Neuronal stem cell (in vitro differentiated cells): ENCODE measurements around the gene SART1.

ENCODE experiments used
- DNase-seq: peaks from one replicate; pipeline ENCODE4 v3.0.0-alpha.2; 2013; ENCODE audit warnings: low spot score
- H2AFZ ChIP-seq: one replicate; pipeline ENCODE4 v1.6.1; 2013; ENCODE audit warnings: mild to moderate bottlenecking, low read length, inconsistent platforms
- H2AK5ac ChIP-seq: 2 replicates; pipeline ENCODE4 v1.6.1; 2013; ENCODE audit warnings: low read depth, mild to moderate bottlenecking, inconsistent platforms, low read length, moderate library complexity, mixed read lengths
- H2BK120ac ChIP-seq: 2 replicates; pipeline ENCODE4 v1.6.1; 2013; ENCODE audit warnings: low read depth, mild to moderate bottlenecking, inconsistent platforms, low read length, moderate library complexity, mixed read lengths
- H2BK12ac ChIP-seq: one replicate; pipeline ENCODE4 v1.6.1; 2013; ENCODE audit warnings: low read length, inconsistent platforms
- H2BK15ac ChIP-seq: 2 replicates; pipeline ENCODE4 v1.6.1; 2013; ENCODE audit warnings: mild to moderate bottlenecking, low read length, inconsistent platforms, mixed read lengths
- H2BK5ac ChIP-seq: one replicate; pipeline ENCODE4 v1.6.1; 2013; ENCODE audit warnings: inconsistent platforms, mild to moderate bottlenecking, low read length, moderate library complexity
- H3K14ac ChIP-seq: one replicate; pipeline ENCODE4 v1.6.1; 2013; ENCODE audit warnings: low read length, inconsistent platforms
- H3K18ac ChIP-seq: 2 replicates; pipeline ENCODE4 v1.6.1; 2013; ENCODE audit warnings: low read length, inconsistent platforms
- H3K23ac ChIP-seq: 2 replicates; pipeline ENCODE4 v1.6.1; 2013; ENCODE audit warnings: low read depth, mild to moderate bottlenecking, mixed read lengths, low read length, inconsistent platforms; ENCODE audit not compliant: poor library complexity
- H3K27ac ChIP-seq: replicated peaks from 3 replicates; pipeline ENCODE4 v1.5.1; 2013; ENCODE audit warnings: low read length, inconsistent platforms
- H3K27me3 ChIP-seq, 3 experiments: 2 replicates each; pipeline ENCODE4 v1.6.1; 2013; ENCODE audit warnings: low read length in 3 of 3, mild to moderate bottlenecking in 2 of 3, inconsistent platforms in 1 of 3, low read depth in 1 of 3, mixed read lengths in 1 of 3, moderate library complexity in 1 of 3; ENCODE audit not compliant: control insufficient read depth in 3 of 3, insufficient read depth in 3 of 3
- H3K36me3 ChIP-seq, 2 donors: replicated peaks in 1 of 2; 2 replicates each; pipeline ENCODE4 v1.6.1; 2013; ENCODE audit warnings: low read length in 2 of 2; ENCODE audit not compliant: control insufficient read depth in 2 of 2, insufficient read depth in 2 of 2
- H3K4ac ChIP-seq: 2 replicates; pipeline ENCODE4 v1.6.1; 2013; ENCODE audit warnings: inconsistent platforms, mild to moderate bottlenecking, low read length, moderate library complexity
- H3K4me1 ChIP-seq, 2 donors: 1 replicate in 1 of 2; 2 replicates in 1 of 2; pipeline ENCODE4 v1.6.1; 2013; ENCODE audit warnings: low read length in 2 of 2, low read depth in 1 of 2; ENCODE audit not compliant: control insufficient read depth in 2 of 2, insufficient read depth in 1 of 2
- H3K4me2 ChIP-seq: one replicate; pipeline ENCODE4 v1.6.1; 2013; ENCODE audit warnings: mild to moderate bottlenecking, low read length, inconsistent platforms; ENCODE audit not compliant: insufficient read depth, poor library complexity, severe bottlenecking
- H3K4me3 ChIP-seq, 2 donors: 2 replicates each; pipeline ENCODE4 v1.5.1; 2013; ENCODE audit warnings: low read length in 2 of 2, mild to moderate bottlenecking in 2 of 2, inconsistent platforms in 1 of 2, moderate library complexity in 1 of 2
- H3K79me1 ChIP-seq: one replicate; pipeline ENCODE4 v1.6.1; 2013; ENCODE audit warnings: low read depth, mild to moderate bottlenecking, inconsistent platforms, low read length, moderate library complexity
- H3K9ac ChIP-seq: one replicate; pipeline ENCODE4 v1.6.1; 2013; ENCODE audit warnings: mild to moderate bottlenecking, low read depth, low read length, inconsistent platforms; ENCODE audit not compliant: poor library complexity
- H3K9me3 ChIP-seq, 2 donors: replicated peaks in 1 of 2; 2 replicates each; pipeline versions ENCODE3 to v1.6.1; 2013; ENCODE audit warnings: low read length in 2 of 2, mild to moderate bottlenecking in 2 of 2, inconsistent platforms in 1 of 2, low read depth in 1 of 2, mixed read lengths in 1 of 2, moderate library complexity in 1 of 2; ENCODE audit not compliant: control insufficient read depth in 2 of 2, insufficient read depth in 1 of 2
- H4K8ac ChIP-seq: one replicate; pipeline ENCODE4 v1.6.1; 2013; ENCODE audit warnings: low read depth, mild to moderate bottlenecking, inconsistent platforms, low read length, moderate library complexity
- H4K91ac ChIP-seq: one replicate; pipeline ENCODE4 v1.6.1; 2013; ENCODE audit warnings: low read length, low read depth, mild to moderate bottlenecking, inconsistent platforms; ENCODE audit not compliant: poor library complexity
- WGBS, 2 donors: extraction: QIAGEN DNeasy Blood & Tissue Kit; methylation state at CpG; one replicate each; pipeline ENCODE4 v1.1.7; 2013; ENCODE audit warnings: missing lambda C conversion rate in 2 of 2, mixed read lengths in 1 of 2; ENCODE audit not compliant: insufficient read length in 2 of 2, insufficient replicate concordance in 1 of 2; ENCODE audit errors: extremely low coverage in 2 of 2; 5-methylcytosine and 5-hydroxymethylcytosine counted together

SART1 gene

GRCh38 chr11:66012946-66013761, 51.6 kb downstream of the SART1 start:
- Histone ChIP-seq H3K9ac (no peak overlapping the region), H3K18ac (no peak overlapping the region), H4K91ac (no peak overlapping the region), H2BK12ac (no peak overlapping the region), H2AFZ (no peak overlapping the region), H3K14ac (no peak overlapping the region), H3K9me3 (peaks cover 0 to 2% of the 10 kb centered on the region in 2 donors), H3K23ac (no peak overlapping the region), H3K4me2 (no peak overlapping the region), H2BK15ac (no peak overlapping the region), H3K4me1 (peaks cover 4 to 5% of the 10 kb centered on the region in 2 donors), H3K36me3 (no peaks in the 10 kb centered on the region), H3K27ac (no peak overlapping the region), H2AK5ac (no peak overlapping the region), H3K4ac (no peak overlapping the region), H2BK5ac (no peak overlapping the region), H3K27me3 (peaks cover 0 to 68% (median 20%) of the 10 kb centered on the region in 3 experiments), H2BK120ac (no peak overlapping the region), H3K79me1 (no peaks in the 10 kb centered on the region), H3K4me3 (peak overlapping the region in 1 of 2 donors; percentile 65), H4K8ac (no peak overlapping the region)
- no peak for DNase-seq
- WGBS, 2 donors = no CpG with 5 or more reads among the region's 12 CpGs

DNA sequence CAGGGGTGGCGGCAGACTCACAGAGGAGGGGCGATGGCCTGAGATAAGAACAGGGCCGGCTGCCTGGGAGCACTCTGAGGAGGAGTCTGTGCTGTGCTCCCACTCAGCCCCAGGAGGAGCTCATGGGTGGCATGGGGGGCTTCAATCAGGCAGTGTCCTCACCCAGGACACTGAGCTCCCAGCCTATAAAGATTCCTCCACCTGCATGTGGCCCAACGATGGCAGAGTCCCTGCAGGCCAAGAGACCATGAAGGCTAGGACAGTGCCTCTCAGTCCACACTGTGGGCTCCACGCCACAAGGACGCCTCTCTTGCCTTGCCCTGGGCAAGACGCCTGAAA, 52.2 kb downstream of the SART1 start:
- no peak overlapping the region for H4K8ac ChIP-seq
- WGBS, 2 donors = no CpG with 5 or more reads among the region's 7 CpGs

GRCh38 chr11:66014804-66015453, 53.4 kb downstream of the SART1 start:
- Histone ChIP-seq H2BK5ac (no peak overlapping the region), H4K8ac (no peak overlapping the region), H3K36me3 (no peaks in the 10 kb centered on the region), H3K23ac (peak overlapping the region; percentile 31), H3K9me3 (peaks cover 0 to 2% of the 10 kb centered on the region in 2 donors), H3K27me3 (peaks cover 0 to 71% (median 20%) of the 10 kb centered on the region in 3 experiments), H3K4me3 (no peak overlapping the region), H3K4me2 (no peak overlapping the region), H2BK15ac (peak overlapping the region; percentile 75), H3K14ac (no peak overlapping the region), H3K4me1 (peaks cover 3 to 4% of the 10 kb centered on the region in 2 donors), H2AK5ac (peak overlapping the region; percentile 56), H3K18ac (peak overlapping the region; percentile 57), H3K79me1 (no peaks in the 10 kb centered on the region), H2AFZ (no peak overlapping the region), H3K9ac (no peak overlapping the region), H4K91ac (no peak overlapping the region), H2BK12ac (no peak overlapping the region), H3K27ac (no peak overlapping the region), H3K4ac (no peak overlapping the region), H2BK120ac (peak overlapping the region; percentile 31)
- WGBS, 2 donors = no CpG with 5 or more reads among the region's 6 CpGs
- no peak for DNase-seq

More for the DNA sequence above, 52.2 kb downstream of the SART1 start:
- peak overlapping the region; percentile 86 for H2AK5ac ChIP-seq
- no peaks in the 10 kb centered on the region for H3K36me3 ChIP-seq
- DNase-seq = no peak
- H3K4me2 ChIP-seq = no peak overlapping the region
- H3K79me1 ChIP-seq = no peaks in the 10 kb centered on the region
- H2AFZ ChIP-seq = no peak overlapping the region
- H3K4ac ChIP-seq = no peak overlapping the region
- H3K18ac ChIP-seq = no peak overlapping the region
- no peak overlapping the region for H3K4me3 ChIP-seq
- no peak overlapping the region for H3K14ac ChIP-seq
- H2BK120ac ChIP-seq = no peak overlapping the region
- peak overlapping the region; percentile 37 for H2BK15ac ChIP-seq
- no peak overlapping the region for H3K9ac ChIP-seq
- peaks cover 0 to 74% (median 20%) of the 10 kb centered on the region in 3 experiments for H3K27me3 ChIP-seq
- H4K91ac ChIP-seq = no peak overlapping the region
- H3K4me1 ChIP-seq = peaks cover 3 to 4% of the 10 kb centered on the region in 2 donors
- H2BK12ac ChIP-seq = no peak overlapping the region
- H3K27ac ChIP-seq = no peak overlapping the region
- H3K9me3 ChIP-seq = peaks cover 0 to 2% of the 10 kb centered on the region in 2 donors
- no peak overlapping the region for H3K23ac ChIP-seq
- no peak overlapping the region for H2BK5ac ChIP-seq

DNA sequence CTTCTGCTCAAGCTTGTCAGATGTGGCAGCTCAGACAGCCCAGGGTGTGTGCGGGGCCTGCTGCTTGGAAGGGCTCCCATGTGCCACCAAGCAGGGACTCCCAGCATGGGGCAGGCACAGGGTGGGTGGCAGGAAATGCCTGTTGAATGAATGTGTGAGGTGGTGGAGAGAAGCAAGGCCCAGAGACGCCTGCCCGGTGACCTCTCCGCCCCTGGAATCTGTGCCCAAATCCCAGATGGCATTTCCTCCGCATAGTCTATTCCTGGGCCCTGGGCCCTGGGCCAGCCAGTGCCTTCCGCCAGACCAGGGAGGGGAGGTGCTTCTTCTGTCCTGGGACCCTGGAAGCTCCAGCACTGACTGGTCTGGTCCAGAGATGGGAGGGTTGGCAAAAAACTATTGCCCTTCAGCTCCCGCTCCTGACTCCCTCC, 53.9 kb downstream of the SART1 start:
- no peak overlapping the region for H3K9ac ChIP-seq
- H3K23ac ChIP-seq = peak overlapping the region; percentile 31
- H3K4me2 ChIP-seq = no peak overlapping the region
- no peak overlapping the region for H3K4me3 ChIP-seq
- no peak overlapping the region for H2BK5ac ChIP-seq
- peaks cover 3 to 4% of the 10 kb centered on the region in 2 donors for H3K4me1 ChIP-seq
- H4K8ac ChIP-seq = no peak overlapping the region
- H3K27ac ChIP-seq = no peak overlapping the region
- peak overlapping the region; percentile 31 for H2BK120ac ChIP-seq
- no peak overlapping the region for H4K91ac ChIP-seq
- H3K36me3 ChIP-seq = no peaks in the 10 kb centered on the region
- H3K14ac ChIP-seq = no peak overlapping the region
- no peaks in the 10 kb centered on the region for H3K79me1 ChIP-seq
- no peak overlapping the region for H2AFZ ChIP-seq
- H2AK5ac ChIP-seq = peak overlapping the region; percentile 56
- DNase-seq = no peak
- H3K9me3 ChIP-seq = peaks cover 0 to 2% of the 10 kb centered on the region in 2 donors
- H2BK12ac ChIP-seq = no peak overlapping the region
- H3K18ac ChIP-seq = no peak overlapping the region
- H3K4ac ChIP-seq = no peak overlapping the region
- peaks cover 0 to 69% (median 20%) of the 10 kb centered on the region in 3 experiments for H3K27me3 ChIP-seq
- no CpG with 5 or more reads among the region's 7 CpGs for WGBS, 2 donors
- peak overlapping the region; percentile 75 for H2BK15ac ChIP-seq
